PC-3 (cell line): ENCODE measurements around the gene NR1H4.

Experiments used
- EZH2phosphoT487 ChIP-seq: fragments of 300-600 bp; sonication (generic); IDR thresholded peaks from 2 replicates; pipeline ENCODE4 v1.6.1; 2018; ENCODE audit warnings: mild to moderate bottlenecking, antibody characterized with exemption, low read length, borderline replicate concordance
- TF ChIP-seq, protein P1 (sequence below): fragments of 300-600 bp; sonication (generic); conservative IDR thresholded peaks from 2 replicates; pipeline ENCODE4 v1.5.1; 2017; ENCODE audit warnings: antibody characterized with exemption, low read depth, mild to moderate bottlenecking, low read length

DNA sequence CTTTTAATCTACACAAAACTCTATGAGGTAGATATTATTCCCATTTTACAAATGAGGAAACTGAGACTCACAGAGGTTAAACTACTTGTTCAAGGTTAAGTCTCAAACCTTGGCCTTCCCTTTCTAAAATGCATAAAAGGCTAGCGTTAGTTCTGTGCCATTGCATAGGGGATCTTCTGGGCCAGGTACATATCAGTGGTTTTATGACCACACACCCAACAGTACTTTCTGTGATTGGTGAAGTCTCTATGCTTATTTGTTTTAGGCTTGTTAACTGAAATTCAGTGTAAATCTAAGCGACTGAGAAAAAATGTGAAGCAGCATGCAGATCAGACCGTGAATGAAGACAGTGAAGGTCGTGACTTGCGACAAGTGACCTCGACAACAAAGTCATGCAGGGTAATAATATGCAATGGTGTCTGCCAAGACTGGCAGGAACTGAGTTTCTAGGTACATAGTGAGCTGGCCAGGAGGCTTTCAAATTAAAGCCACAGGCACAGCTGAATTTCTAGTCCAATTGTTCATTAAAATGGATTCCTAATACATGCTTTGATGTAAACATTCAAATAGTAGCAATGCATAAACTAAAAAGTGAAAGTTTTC is 61.1 kb downstream of the NR1H4 start:
- TF ChIP-seq, protein P1, sequence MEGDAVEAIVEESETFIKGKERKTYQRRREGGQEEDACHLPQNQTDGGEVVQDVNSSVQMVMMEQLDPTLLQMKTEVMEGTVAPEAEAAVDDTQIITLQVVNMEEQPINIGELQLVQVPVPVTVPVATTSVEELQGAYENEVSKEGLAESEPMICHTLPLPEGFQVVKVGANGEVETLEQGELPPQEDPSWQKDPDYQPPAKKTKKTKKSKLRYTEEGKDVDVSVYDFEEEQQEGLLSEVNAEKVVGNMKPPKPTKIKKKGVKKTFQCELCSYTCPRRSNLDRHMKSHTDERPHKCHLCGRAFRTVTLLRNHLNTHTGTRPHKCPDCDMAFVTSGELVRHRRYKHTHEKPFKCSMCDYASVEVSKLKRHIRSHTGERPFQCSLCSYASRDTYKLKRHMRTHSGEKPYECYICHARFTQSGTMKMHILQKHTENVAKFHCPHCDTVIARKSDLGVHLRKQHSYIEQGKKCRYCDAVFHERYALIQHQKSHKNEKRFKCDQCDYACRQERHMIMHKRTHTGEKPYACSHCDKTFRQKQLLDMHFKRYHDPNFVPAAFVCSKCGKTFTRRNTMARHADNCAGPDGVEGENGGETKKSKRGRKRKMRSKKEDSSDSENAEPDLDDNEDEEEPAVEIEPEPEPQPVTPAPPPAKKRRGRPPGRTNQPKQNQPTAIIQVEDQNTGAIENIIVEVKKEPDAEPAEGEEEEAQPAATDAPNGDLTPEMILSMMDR = no peak
- no peak for TF ChIP-seq EZH2phosphoT487
